Measurements from ENCODE around the gene HBG2.

GRCh38 chr11:5298451-5298850, 43.9 kb upstream of the HBG2 start:
- TF ChIP-seq CTCF (IDR thresholded peaks at IDR 0.05) (no peak), FOXP4 (CRISPR knock-in tag; IDR thresholded peaks at IDR 0.05) (no peak), IRF1 (CRISPR knock-in tag; IDR thresholded peaks at IDR 0.05) (no peak), ESRRA (CRISPR knock-in tag; IDR thresholded peaks at IDR 0.05; ENCODE audit: borderline replicate concordance) (no peak), AFF4 (CRISPR knock-in tag; IDR thresholded peaks at IDR 0.05; ENCODE audit: borderline replicate concordance) (no peak), AR (CRISPR knock-in tag; IDR thresholded peaks at IDR 0.05) (no peak), NR2C2 (CRISPR knock-in tag; IDR thresholded peaks at IDR 0.05) (no peak), ZNF232 (CRISPR knock-in tag; IDR thresholded peaks at IDR 0.05) (no peak), MAX (CRISPR knock-in tag; IDR thresholded peaks at IDR 0.05) (no peak), CREM (CRISPR knock-in tag; IDR thresholded peaks at IDR 0.05) (no peak)
